Natural killer cell (primary cell): ENCODE data around the gene ST8SIA5. TPM values are rescaled to one million over a fixed set of nuclear protein-coding genes. Genes with fewer than 3 reads are reported as not detected.

Source experiments
- ATAC-seq, 3 donors: fragments of 150-1000 bp in 2 of 3; fragments of 200-7000 bp in 1 of 3; cut with Tn5 transposase; 1 replicate in 1 of 3; 2 replicates in 2 of 3; pipeline ENCODE4 v1.10.0; 2021; ENCODE audit warnings: mild to moderate bottlenecking in 2 of 3, moderate library complexity in 2 of 3
- DNase-seq, 2 donors: peaks; one replicate each; pipeline versions ENCODE4 v3.0.0 to v3.0.0-alpha.2; 2013 to 2021; ENCODE audit warnings: mixed read lengths in 1 of 2
- H3K27ac ChIP-seq: one replicate; pipeline ENCODE4 v1.5.1; 2013; ENCODE audit warnings: mild to moderate bottlenecking, low read length
- H3K27me3 ChIP-seq: one replicate; pipeline ENCODE4 v1.6.1; 2013; ENCODE audit warnings: low read length; ENCODE audit not compliant: control insufficient read depth, insufficient read depth
- H3K36me3 ChIP-seq: one replicate; pipeline ENCODE4 v1.6.1; 2013; ENCODE audit warnings: low read length; ENCODE audit not compliant: control insufficient read depth, insufficient read depth
- H3K4me1 ChIP-seq: one replicate; pipeline ENCODE4 v1.6.1; 2013; ENCODE audit warnings: low read length; ENCODE audit not compliant: control insufficient read depth, insufficient read depth
- H3K4me3 ChIP-seq: one replicate; pipeline ENCODE4 v1.5.1; 2013; ENCODE audit warnings: low read length
- H3K9me3 ChIP-seq: one replicate; pipeline ENCODE4 v1.6.1; 2013; ENCODE audit warnings: low read length; ENCODE audit not compliant: control insufficient read depth, insufficient read depth
- H3K27ac Mint-ChIP-seq, 2 donors: one replicate each; pipeline ENCODE4 v1.8.0; 2022; ENCODE audit warnings: mild to moderate bottlenecking in 2 of 2, mixed read lengths in 2 of 2, moderate library complexity in 1 of 2
- H3K27me3 Mint-ChIP-seq, 2 donors: one replicate each; pipeline ENCODE4 v1.8.0; 2022; ENCODE audit warnings: low read depth in 2 of 2, mixed read lengths in 2 of 2
- H3K36me3 Mint-ChIP-seq: one replicate; pipeline ENCODE4 v1.8.0; 2022; ENCODE audit warnings: mixed read lengths
- H3K4me1 Mint-ChIP-seq, 2 donors: one replicate each; pipeline ENCODE4 v1.8.0; 2022; ENCODE audit warnings: mixed read lengths in 2 of 2
- H3K4me3 Mint-ChIP-seq: one replicate; pipeline ENCODE4 v1.8.0; 2022; ENCODE audit warnings: mild to moderate bottlenecking, moderate library complexity, mixed read lengths
- H3K9me3 Mint-ChIP-seq, 2 donors: one replicate each; pipeline ENCODE4 v1.8.0; 2022; ENCODE audit warnings: mixed read lengths in 2 of 2
- CTCF ChIP-seq: fragments of 200-600 bp; IDR thresholded peaks from one replicate; pipeline ENCODE4 v1.8.0; 2022; ENCODE audit warnings: antibody characterized with exemption
- WGBS: methylation state at CpG from one replicate; pipeline ENCODE4 v1.1.7; 2013; ENCODE audit warnings: missing lambda C conversion rate; ENCODE audit not compliant: insufficient coverage; 5-methylcytosine and 5-hydroxymethylcytosine counted together
- intact Hi-C: fragments of 100-400 bp; cut with micrococcal nuclease; formaldehyde crosslinking; loops from one replicate; pipeline ENCODE4 v1.14.2; 2022
- total RNA-seq, 4 donors: library from RNA; stranded (reverse); fragments of 120-200 nt in 1 of 4; gene quantifications; one replicate each; pipeline versions ENCODE4 v1.2.3 to v1.2.4, GENCODE V29; 2013 to 2022

Gene ST8SIA5
- total RNA-seq, 3 donors from 2014 or later (not counting 1 experiment from before 2014, with no cell fraction given) = 0.23 TPM; not detected in 2

GRCh38 chr18:46704189-46704588 is 52.7 kb downstream of the ST8SIA5 start:
- Mint-ChIP-seq H3K27me3 (peaks cover 9 to 14% of the 10 kb centered on the region in 2 donors), H3K36me3 (no peaks in the 10 kb centered on the region), H3K9me3 (no peaks in the 10 kb centered on the region), H3K4me3 (no peak overlapping the region), H3K4me1 (no peaks in the 10 kb centered on the region), H3K27ac (no peak overlapping the region)
- 61% methylated on average over 7 of the region's 7 CpGs for WGBS
- ATAC-seq (no peak), DNase-seq (no peak)
- Histone ChIP-seq H3K4me3 (no peak overlapping the region), H3K36me3 (no peaks in the 10 kb centered on the region), H3K27ac (no peak overlapping the region), H3K9me3 (no peaks in the 10 kb centered on the region), H3K27me3 (no peaks in the 10 kb centered on the region), H3K4me1 (no peaks in the 10 kb centered on the region)
- TF ChIP-seq CTCF = no peak
- intact Hi-C loops = no loop called here

DNA sequence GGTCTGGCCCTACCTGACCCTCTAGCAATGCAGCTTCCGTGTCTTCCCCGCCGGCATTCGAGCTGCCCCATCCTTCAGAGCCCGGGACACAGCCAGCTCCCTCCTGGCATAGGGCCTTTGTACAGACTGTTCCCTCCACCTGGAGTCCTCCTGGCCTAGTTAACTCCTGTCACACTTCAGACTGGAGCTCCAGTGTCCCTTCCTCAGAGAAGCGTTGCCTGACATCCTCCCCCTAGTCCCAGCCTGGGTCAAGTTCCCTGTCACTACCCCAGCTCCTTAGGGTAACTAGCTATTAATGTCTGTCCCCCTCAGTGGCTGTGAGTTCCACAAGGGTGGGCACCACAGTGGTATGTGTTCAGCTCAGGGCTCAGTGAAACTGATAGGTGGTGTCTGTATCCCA is 54.4 kb downstream of the ST8SIA5 start:
- H3K9me3 ChIP-seq = no peaks in the 10 kb centered on the region
- Mint-ChIP-seq H3K4me1 (no peaks in the 10 kb centered on the region), H3K4me3 (no peak overlapping the region), H3K9me3 (peaks cover 0 to 6% of the 10 kb centered on the region in 2 donors), H3K27ac (no peak overlapping the region), H3K27me3 (peaks cover 11 to 18% of the 10 kb centered on the region in 2 donors), H3K36me3 (no peaks in the 10 kb centered on the region)
- no peak overlapping the region for H3K4me3 ChIP-seq
- no peaks in the 10 kb centered on the region for H3K36me3 ChIP-seq
- no peak for DNase-seq
- H3K27ac ChIP-seq = no peak overlapping the region
- no peaks in the 10 kb centered on the region for H3K27me3 ChIP-seq
- TF ChIP-seq CTCF = no peak
- ATAC-seq = no peak
- intact Hi-C loops = no loop called here
- 88% methylated on average over 6 of the region's 6 CpGs for WGBS
- H3K4me1 ChIP-seq = no peaks in the 10 kb centered on the region

DNA sequence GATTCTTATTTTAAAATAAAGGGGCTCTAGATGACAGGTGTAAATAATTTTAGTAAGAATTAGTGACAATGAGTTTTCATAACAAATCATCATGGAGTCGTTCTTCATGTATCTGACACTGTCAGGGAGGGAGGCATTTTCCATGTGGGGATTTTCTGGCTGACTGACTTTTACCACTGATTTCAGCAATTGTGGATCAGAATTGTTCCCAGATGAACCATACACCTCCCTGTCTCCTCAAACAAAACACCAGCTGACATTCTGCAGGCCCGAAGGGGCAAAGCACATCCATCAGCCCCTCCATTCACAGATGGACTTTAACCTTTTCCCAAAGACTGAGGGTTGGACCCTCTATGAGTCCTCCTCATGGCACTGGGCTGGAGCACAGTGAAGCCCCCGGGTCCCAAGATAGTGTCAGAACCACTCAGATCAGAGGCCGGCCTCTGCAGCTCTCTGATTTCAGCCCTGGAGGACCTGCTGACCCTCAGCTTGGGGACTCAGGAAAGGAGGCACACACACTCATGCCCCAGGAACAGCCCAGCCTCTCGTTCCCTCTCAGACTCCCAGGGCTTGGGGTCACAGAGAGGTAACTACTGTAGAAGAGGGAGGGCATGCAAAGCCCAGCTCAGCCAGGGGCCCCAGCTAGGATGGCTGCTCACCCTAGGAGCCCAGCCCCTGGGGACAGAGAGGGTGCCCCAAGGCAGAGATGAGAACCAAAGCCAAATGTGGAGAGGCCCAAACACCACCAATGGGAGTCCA is 56.6 kb downstream of the ST8SIA5 start:
- no peaks in the 10 kb centered on the region for H3K4me1 ChIP-seq
- peaks cover 0 to 6% of the 10 kb centered on the region in 2 donors for H3K9me3 Mint-ChIP-seq
- no peak for TF ChIP-seq CTCF

GRCh38 chr18:46696702-46697101 is 60.2 kb downstream of the ST8SIA5 start:
- H3K27me3 ChIP-seq = no peaks in the 10 kb centered on the region
- H3K36me3 Mint-ChIP-seq = no peaks in the 10 kb centered on the region
- H3K27me3 Mint-ChIP-seq = peaks cover 9 to 33% of the 10 kb centered on the region in 2 donors
- no peaks in the 10 kb centered on the region for H3K36me3 ChIP-seq
- H3K27ac Mint-ChIP-seq = no peak overlapping the region
- no peak overlapping the region for H3K4me3 Mint-ChIP-seq
- no peak for TF ChIP-seq CTCF
- no peak for ATAC-seq
- no peak for DNase-seq
- no peaks in the 10 kb centered on the region for H3K4me1 ChIP-seq
- intact Hi-C loops = no loop called here
- no peaks in the 10 kb centered on the region for H3K4me1 Mint-ChIP-seq
- H3K9me3 Mint-ChIP-seq = peaks cover 0 to 6% of the 10 kb centered on the region in 2 donors
- no peaks in the 10 kb centered on the region for H3K9me3 ChIP-seq
- no peak overlapping the region for H3K27ac ChIP-seq
- no peak overlapping the region for H3K4me3 ChIP-seq

More for the DNA sequence above, 56.6 kb downstream of the ST8SIA5 start:
- Mint-ChIP-seq H3K36me3 (no peaks in the 10 kb centered on the region), H3K4me3 (no peak overlapping the region), H3K4me1 (no peaks in the 10 kb centered on the region), H3K27me3 (peaks cover 9 to 24% of the 10 kb centered on the region in 2 donors), H3K27ac (no peak overlapping the region)
- intact Hi-C loops = no loop called here
- H3K27me3 ChIP-seq = no peaks in the 10 kb centered on the region
- ATAC-seq (no peak), DNase-seq (no peak)
- H3K4me3 ChIP-seq = no peak overlapping the region
- H3K9me3 ChIP-seq = no peaks in the 10 kb centered on the region
- H3K27ac ChIP-seq = no peak overlapping the region
- 83% methylated on average over 5 of the region's 5 CpGs for WGBS
- no peaks in the 10 kb centered on the region for H3K36me3 ChIP-seq
